H1 (cell line): ENCODE data around the gene ING4. TPM values are rescaled to one million over a fixed set of nuclear protein-coding genes. Genes with fewer than 3 reads are reported as not detected.

Experiments
- CTCF ChIA-PET: fragments of 300-600 bp; sonication (Branson Sonifier 250); formaldehyde crosslinking; loops from one replicate; lab custom pipeline; 2021; ENCODE audit not compliant: partially characterized antibody; lab: Charles Lee
- POLR2A ChIA-PET: fragments of 300-600 bp; sonication (Branson Sonifier 250); formaldehyde crosslinking; loops from one replicate; lab custom pipeline; 2021; ENCODE audit warnings: inconsistent platforms; ENCODE audit not compliant: partially characterized antibody; lab: Charles Lee
- DNase-seq, 2 experiments: peaks; one replicate each; pipeline versions ENCODE4 v3.0.0 to v3.0.0-alpha.2; 2010 to 2022; ENCODE audit warnings: low spot score in 2 of 2, low read depth in 1 of 2, mixed read lengths in 1 of 2
- FAIRE-seq: peaks from 2 replicates; lab custom pipeline; 2011; peaks lifted over from hg19 to GRCh38; lab: Jason Lieb, UNC
- H2AFZ ChIP-seq: 2 replicates; pipeline ENCODE4 v1.8.1; 2012; ENCODE audit warnings: low read length, inconsistent platforms
- H2AK5ac ChIP-seq: 2 replicates; pipeline ENCODE4 v1.6.1; 2013; ENCODE audit warnings: low read depth, low read length
- H2BK120ac ChIP-seq: replicated peaks from 2 replicates; pipeline ENCODE3; 2013; ENCODE audit warnings: low read depth, low read length, inconsistent platforms
- H2BK12ac ChIP-seq: 2 replicates; pipeline ENCODE4 v1.6.1; 2013; ENCODE audit warnings: low read depth, low read length
- H2BK15ac ChIP-seq: 2 replicates; pipeline ENCODE4 v1.6.1; 2013; ENCODE audit warnings: low read length
- H2BK20ac ChIP-seq: 2 replicates; pipeline ENCODE4 v1.6.1; 2013; ENCODE audit warnings: low read length
- H2BK5ac ChIP-seq: 2 replicates; pipeline ENCODE4 v1.6.1; 2013; ENCODE audit warnings: low read depth, low read length
- H3K14ac ChIP-seq: 2 replicates; pipeline ENCODE4 v1.6.1; 2013; ENCODE audit warnings: inconsistent platforms; ENCODE audit not compliant: insufficient read length
- H3K18ac ChIP-seq: 2 replicates; pipeline ENCODE4 v1.6.1; 2013; ENCODE audit warnings: low read length; ENCODE audit errors: extremely low read depth
- H3K23ac ChIP-seq: 2 replicates; pipeline ENCODE4 v1.6.1; 2013; ENCODE audit warnings: inconsistent platforms; ENCODE audit not compliant: insufficient read length
- H3K23me2 ChIP-seq: 2 replicates; pipeline ENCODE4 v1.6.1; 2013; ENCODE audit warnings: low read depth, low read length
- H3K27ac ChIP-seq: 2 replicates; pipeline ENCODE4 v1.6.1; 2011; ENCODE audit warnings: low read depth, low read length, inconsistent platforms
- H3K27me3 ChIP-seq, 4 experiments: replicated peaks in 1 of 4; 1 replicate in 1 of 4; 2 replicates in 3 of 4; pipeline versions ENCODE4 v1.6.1 to v1.8.1; 2011 to 2013; ENCODE audit warnings: low read length in 3 of 4, mild to moderate bottlenecking in 3 of 4, inconsistent platforms in 2 of 4, mixed read lengths in 2 of 4, moderate library complexity in 1 of 4; ENCODE audit not compliant: control insufficient read depth in 3 of 4, insufficient read depth in 3 of 4; ENCODE audit errors: extremely low read depth in 1 of 4
- H3K36me3 ChIP-seq, 4 experiments: 2 replicates each; pipeline versions ENCODE4 v1.6.1 to v1.8.1; 2011 to 2013; ENCODE audit warnings: mild to moderate bottlenecking in 4 of 4, low read length in 3 of 4, moderate library complexity in 2 of 4, control low read depth in 1 of 4, inconsistent platforms in 1 of 4; ENCODE audit not compliant: insufficient read depth in 4 of 4, control insufficient read depth in 2 of 4
- H3K4ac ChIP-seq: replicated peaks from 2 replicates; pipeline ENCODE3; 2013; ENCODE audit warnings: low read length, low read depth, mixed read lengths, inconsistent platforms; ENCODE audit not compliant: insufficient read length
- H3K4me1 ChIP-seq, 4 experiments: replicated peaks in 1 of 4; 1 replicate in 1 of 4; 2 replicates in 3 of 4; pipeline versions ENCODE4 v1.6.1 to v1.8.1; 2011 to 2013; ENCODE audit warnings: low read length in 3 of 4, inconsistent platforms in 2 of 4, mixed read lengths in 1 of 4; ENCODE audit not compliant: insufficient read depth in 4 of 4, control insufficient read depth in 3 of 4
- H3K4me2 ChIP-seq, 2 experiments: 2 replicates each; pipeline versions ENCODE4 v1.6.1 to v1.8.1; 2011 to 2013; ENCODE audit warnings: low read depth in 2 of 2, low read length in 2 of 2, control low read depth in 1 of 2, inconsistent platforms in 1 of 2, mild to moderate bottlenecking in 1 of 2; ENCODE audit not compliant: insufficient read depth in 1 of 2
- H3K4me3 ChIP-seq, 4 experiments: fragments of 200-600, 300-600 bp in 1 of 4; sonication (generic), shearing (Covaris generic), sonication (Bioruptor Twin) in 1 of 4; 2 replicates each; pipeline versions ENCODE4 v1.5.1 to v1.8.1; 2011 to 2016; ENCODE audit warnings: low read length in 4 of 4, low read depth in 3 of 4, control low read depth in 2 of 4, inconsistent platforms in 2 of 4, mild to moderate bottlenecking in 2 of 4, mixed read lengths in 1 of 4, moderate library complexity in 1 of 4; ENCODE audit not compliant: insufficient read depth in 2 of 4; ENCODE audit errors: extremely low read depth in 1 of 4
- H3K56ac ChIP-seq: replicated peaks from 2 replicates; pipeline ENCODE3; 2013; ENCODE audit warnings: low read depth, mild to moderate bottlenecking, mixed read lengths, low read length, inconsistent platforms; ENCODE audit not compliant: insufficient read length
- H3K79me1 ChIP-seq: 2 replicates; pipeline ENCODE4 v1.6.1; 2013; ENCODE audit warnings: low read depth, low read length, control low read depth
- H3K79me2 ChIP-seq, 2 experiments: 2 replicates each; pipeline versions ENCODE4 v1.6.1 to v1.8.1; 2012 to 2013; ENCODE audit warnings: low read length in 2 of 2, mild to moderate bottlenecking in 2 of 2, inconsistent platforms in 1 of 2; ENCODE audit not compliant: insufficient read depth in 2 of 2, control insufficient read depth in 1 of 2
- H3K9ac ChIP-seq, 4 experiments: replicated peaks in 1 of 4; 1 replicate in 1 of 4; 2 replicates in 3 of 4; pipeline versions ENCODE4 v1.6.1 to v1.8.1; 2011 to 2013; ENCODE audit warnings: low read depth in 3 of 4, low read length in 3 of 4, control low read depth in 2 of 4, mild to moderate bottlenecking in 2 of 4, moderate library complexity in 2 of 4, inconsistent platforms in 1 of 4; ENCODE audit errors: extremely low read depth in 1 of 4
- H3K9me3 ChIP-seq, 2 experiments: 2 replicates each; pipeline versions ENCODE4 v1.6.1 to v1.8.1; 2012 to 2013; ENCODE audit warnings: mild to moderate bottlenecking in 2 of 2, moderate library complexity in 2 of 2, control low read depth in 1 of 2, inconsistent platforms in 1 of 2, low read depth in 1 of 2, low read length in 1 of 2, mixed read lengths in 1 of 2; ENCODE audit not compliant: insufficient read depth in 2 of 2
- H4K20me1 ChIP-seq, 2 experiments: replicated peaks in 1 of 2; 2 replicates each; pipeline versions ENCODE3 to v1.8.1; 2011 to 2013; ENCODE audit warnings: inconsistent platforms in 2 of 2, low read length in 2 of 2, mild to moderate bottlenecking in 1 of 2; ENCODE audit not compliant: insufficient read depth in 2 of 2, control insufficient read depth in 1 of 2
- H4K5ac ChIP-seq: 2 replicates; pipeline ENCODE4 v1.6.1; 2013; ENCODE audit warnings: low read length, low read depth, mixed read lengths, inconsistent platforms; ENCODE audit not compliant: insufficient read length
- H4K8ac ChIP-seq: 2 replicates; pipeline ENCODE4 v1.8.0; 2013; ENCODE audit warnings: mild to moderate bottlenecking, moderate library complexity, low read length, inconsistent platforms; ENCODE audit not compliant: insufficient read depth; ENCODE audit errors: extremely low read depth
- H4K91ac ChIP-seq: replicated peaks from 2 replicates; pipeline ENCODE3; 2013; ENCODE audit warnings: low read length, mixed read lengths, inconsistent platforms; ENCODE audit not compliant: insufficient read length
- ATF3 ChIP-seq: IDR thresholded peaks from 2 replicates; pipeline ENCODE4 v1.6.1; 2011; ENCODE audit warnings: low read depth, mild to moderate bottlenecking, low read length; ENCODE audit not compliant: insufficient read depth
- CBX8 ChIP-seq: fragments of 300-800, 300-1000 bp; sonication (generic); IDR thresholded peaks from 2 replicates; pipeline ENCODE4 v1.7.1; 2016; ENCODE audit warnings: low read depth, low read length, borderline replicate concordance
- CHD2 ChIP-seq: IDR thresholded peaks from 2 replicates; pipeline ENCODE4 v1.6.1; 2012; ENCODE audit warnings: low read length, improper control_type of control experiment
- EP300 ChIP-seq, 2 experiments: IDR thresholded peaks; 1 replicate in 1 of 2; 2 replicates in 1 of 2; pipeline ENCODE4 v1.6.1; 2011 to 2012; ENCODE audit warnings: low read depth in 2 of 2, low read length in 2 of 2, mild to moderate bottlenecking in 2 of 2, borderline replicate concordance in 1 of 2, inconsistent platforms in 1 of 2, moderate library complexity in 1 of 2
- JUN ChIP-seq: IDR thresholded peaks from 2 replicates; pipeline ENCODE4 v1.6.1; 2011; ENCODE audit warnings: low read depth, mild to moderate bottlenecking, improper control_type of control experiment, low read length
- KDM5A ChIP-seq: fragments of 200-600 bp; IDR thresholded peaks from 2 replicates; pipeline ENCODE4 v1.7.1; 2012; ENCODE audit warnings: mild to moderate bottlenecking, low read length, inconsistent platforms, mixed read lengths
- NANOG ChIP-seq: IDR thresholded peaks from 2 replicates; pipeline ENCODE4 v1.6.1; 2011; ENCODE audit warnings: low read length, low read depth, mild to moderate bottlenecking, inconsistent platforms; ENCODE audit not compliant: insufficient read depth, poor library complexity, severe bottlenecking
- POU5F1 ChIP-seq: IDR thresholded peaks from 2 replicates; pipeline ENCODE4 v1.6.1; 2011; ENCODE audit warnings: low read depth, mild to moderate bottlenecking, low read length, moderate library complexity
- RXRA ChIP-seq: IDR thresholded peaks from 2 replicates; pipeline ENCODE4 v1.6.1; 2011; ENCODE audit warnings: low read depth, mild to moderate bottlenecking, low read length, moderate library complexity; ENCODE audit not compliant: insufficient read depth
- SUZ12 ChIP-seq: fragments of 200-600 bp; sonication (generic); IDR thresholded peaks from 2 replicates; pipeline ENCODE4 v1.6.1; 2012; ENCODE audit warnings: mild to moderate bottlenecking, inconsistent platforms, low read length, moderate library complexity, mixed read lengths
- USF2 ChIP-seq: IDR thresholded peaks from 2 replicates; pipeline ENCODE4 v1.6.1; 2011; ENCODE audit warnings: low read length, improper control_type of control experiment
- YY1 ChIP-seq: IDR thresholded peaks from 2 replicates; pipeline ENCODE4 v1.6.1; 2011; ENCODE audit warnings: low read depth, mild to moderate bottlenecking, low read length
- WGBS, 2 experiments: shearing (Covaris generic) in 1 of 2; methylation state at CpG; one replicate each; pipeline versions ENCODE4 v1.1.6 to v1.1.7; 2013 to 2015; ENCODE audit warnings: low lambda C conversion rate in 2 of 2, mixed read lengths in 2 of 2, inconsistent platforms in 1 of 2, low coverage in 1 of 2, missing lambda C conversion rate in 1 of 2; ENCODE audit not compliant: insufficient replicate concordance in 2 of 2, insufficient coverage in 1 of 2, insufficient read length in 1 of 2; ENCODE audit errors: extremely low coverage in 1 of 2, missing lambda C conversion rate in 1 of 2; 5-methylcytosine and 5-hydroxymethylcytosine counted together
- polyA plus RNA-seq, 7 experiments: library from polyadenylated mRNA; depleted of rRNA in 3 of 7; stranded (reverse) in 5 of 7; unstranded in 2 of 7; fragments of >200 nt in 5 of 7; fragments of 200-250 nt in 2 of 7; gene quantifications; 1 replicate in 5 of 7; 2 replicates in 1 of 7; 4 replicates in 1 of 7; pipeline versions ENCODE4 v1.2.1 to v1.2.3, GENCODE V29; 2011 to 2013; ENCODE audit warnings: missing spikeins in 2 of 7, mixed read lengths in 2 of 7
- total RNA-seq: library from RNA; stranded (reverse); fragmentation: NEBNext Ultra II Directional; extraction: Animal tissue kit (Norgen Biotek cat#: 25700); gene quantifications from 2 replicates; pipeline ENCODE4 v1.2.1, GENCODE V29; 2021

The ING4 gene
- total and polyA plus RNA-seq, 2 of the 8 experiments (the other 6 are each of a cell fraction or from before 2014, with no cell fraction given) = 22.9 to 28.6 TPM

GRCh38 chr12:6708960-6709394 is 46.1 kb upstream of the ING4 start:
- no peak overlapping the region for H2BK20ac ChIP-seq
- H2BK5ac ChIP-seq = no peak overlapping the region
- no peak overlapping the region for H2AK5ac ChIP-seq
- H3K36me3 ChIP-seq = no peaks in the 10 kb centered on the region
- no peak for DNase-seq
- H3K18ac ChIP-seq = no peak overlapping the region
- H3K4ac ChIP-seq = no peak overlapping the region
- H3K4me2 ChIP-seq = no peak overlapping the region
- no peak overlapping the region for H4K91ac ChIP-seq
- CTCF ChIA-PET = interaction anchor here (0.9 to 1.3 kb wide), 3 partner anchors 10 to 227 kb away, joined by 3 read pairs; no protein-coding TSS in a partner anchor
- 87% methylated on average over 16 of the region's 16 CpGs; no CpG with 5 or more reads in 1 of the 2 experiments for WGBS, 2 experiments
- no peak overlapping the region for H3K23ac ChIP-seq
- no peak overlapping the region for H2AFZ ChIP-seq
- no peak overlapping the region for H3K14ac ChIP-seq
- POLR2A ChIA-PET = interaction anchor here (1.1 to 1.7 kb wide), 3 partner anchors 10 to 43 kb away, joined by 3 to 10 read pairs (median 4); partner anchors contain the start of genes COPS7A and MLF2
- no peak overlapping the region for H2BK120ac ChIP-seq
- no peaks in the 10 kb centered on the region for H4K20me1 ChIP-seq
- H3K23me2 ChIP-seq = no peaks in the 10 kb centered on the region
- H3K79me1 ChIP-seq = no peaks in the 10 kb centered on the region
- H3K27me3 ChIP-seq = no peaks in the 10 kb centered on the region; a peak in 2 of 7 replicates
- no peak for FAIRE-seq
- H2BK15ac ChIP-seq = no peak overlapping the region
- no peak overlapping the region for H4K8ac ChIP-seq
- H3K4me1 ChIP-seq = 0 out of 7 replicates have a peak, but pooled peaks cover 0 to under 1% (median 0%) of the 10 kb centered on the region in 4 experiments
- no peak overlapping the region for H2BK12ac ChIP-seq
- H4K5ac ChIP-seq = no peak overlapping the region
- 0 out of 4 replicates have a peak, but pooled peaks cover 0 to 3% of the 10 kb centered on the region in 2 experiments for H3K9me3 ChIP-seq
- H3K9ac ChIP-seq = no peak overlapping the region; a peak in 1 of 7 replicates
- H3K56ac ChIP-seq = no peak overlapping the region
- no peak overlapping the region for H3K4me3 ChIP-seq
- no peak overlapping the region for H3K27ac ChIP-seq
- no peaks in the 10 kb centered on the region for H3K79me2 ChIP-seq
- TF ChIP-seq JUN (no peak), CBX8 (no peak), ATF3 (no peak), SUZ12 (no peak), KDM5A (no peak), CHD2 (no peak), YY1 (no peak), NANOG (no peak), USF2 (no peak), POU5F1 (no peak), RXRA (no peak), EP300 (IDR thresholded peaks at IDR 0.05; ENCODE audit: borderline replicate concordance in 1 of 2, low read depth in 2 of 2, low read length in 2 of 2) (no peak)
